K562 (cell line): ENCODE results near the gene PIM3. TPM values are rescaled to one million over a fixed set of nuclear protein-coding genes. Genes with fewer than 3 reads are reported as not detected.

Experiments
- CCAR2 ChIP-seq: fragments of 200-400 bp; formaldehyde crosslinking; IDR thresholded peaks from 2 replicates; pipeline ENCODE4 v1.6.1; 2017; ENCODE audit warnings: mild to moderate bottlenecking, low read depth, low read length
- DIDO1 ChIP-seq: fragments of 450-650 bp; IDR thresholded peaks from 2 replicates; pipeline ENCODE4 v1.6.1; 2016; ENCODE audit warnings: low read depth, missing biosample characterization, missing genetic modification characterization
- DPF2 ChIP-seq: fragments of 450-650 bp; IDR thresholded peaks from 2 replicates; pipeline ENCODE4 v1.6.1; 2016
- FOXJ2 ChIP-seq: fragments of 200-800 bp; sonication (Bioruptor generic); IDR thresholded peaks from 2 replicates; pipeline ENCODE4 v1.6.1; 2016; ENCODE audit warnings: missing genetic modification characterization, missing compliant biosample characterization
- HNRNPH1 ChIP-seq: fragments of 200-400 bp; formaldehyde crosslinking; optimal IDR thresholded peaks from 2 replicates; pipeline ENCODE3; 2017; ENCODE audit warnings: low read depth, mild to moderate bottlenecking, low read length, moderate library complexity
- LEF1 ChIP-seq: fragments of 450-650 bp; IDR thresholded peaks from 2 replicates; pipeline ENCODE4 v1.6.1; 2016; ENCODE audit warnings: mild to moderate bottlenecking
- MYBL2 ChIP-seq, 2 experiments: fragments of 450-650 bp in 1 of 2; sonication (generic) in 1 of 2; formaldehyde crosslinking in 1 of 2; IDR thresholded peaks; 2 replicates each; pipeline versions ENCODE4 v1.6.1 to v1.8.1; 2017 to 2022; ENCODE audit warnings: borderline replicate concordance in 1 of 2, inconsistent platforms in 1 of 2, low read depth in 1 of 2, mild to moderate bottlenecking in 1 of 2, missing genetic modification reagents in 1 of 2, moderate library complexity in 1 of 2
- PHF20 ChIP-seq: fragments of 450-650 bp; IDR thresholded peaks from 2 replicates; pipeline ENCODE4 v1.6.1; 2018; ENCODE audit not compliant: partially characterized antibody
- RBM22 ChIP-seq: fragments of 200-400 bp; formaldehyde crosslinking; IDR thresholded peaks from 2 replicates; pipeline ENCODE4 v1.6.1; 2018; ENCODE audit warnings: low read length, low read depth; ENCODE audit not compliant: poor library complexity, severe bottlenecking
- RNF2 ChIP-seq: sonication (generic); IDR thresholded peaks from 2 replicates; pipeline ENCODE4 v1.6.1; 2016
- TAF1 ChIP-seq: IDR thresholded peaks from 2 replicates; pipeline ENCODE4 v1.6.1; 2011; ENCODE audit warnings: mild to moderate bottlenecking, low read length, moderate library complexity; ENCODE audit not compliant: insufficient read depth, control insufficient read depth, severe bottlenecking; ENCODE audit errors: extremely low read depth
- TCF3 ChIP-seq: sonication (generic); formaldehyde crosslinking; IDR thresholded peaks from 2 replicates; pipeline ENCODE4 v1.4.0; 2020; ENCODE audit warnings: mild to moderate bottlenecking, missing genetic modification reagents
- ZNF143 ChIP-seq: sonication (generic); formaldehyde crosslinking; IDR thresholded peaks from 2 replicates; pipeline ENCODE4 v1.9.0; 2022; ENCODE audit warnings: mild to moderate bottlenecking, missing genetic modification reagents
- ZNF778 ChIP-seq: fragments of 450-650 bp; formaldehyde crosslinking; IDR thresholded peaks from 2 replicates; pipeline ENCODE4 v1.4.0; 2020; ENCODE audit warnings: mild to moderate bottlenecking, moderate library complexity
- ZSCAN29 ChIP-seq: fragments of 450-650 bp; IDR thresholded peaks from 2 replicates; pipeline ENCODE4 v1.6.1; 2017
- polyA plus RNA-seq, 8 experiments: library from polyadenylated mRNA; depleted of rRNA in 4 of 8; stranded (reverse) in 5 of 8; unstranded in 3 of 8; fragments of >200 nt; fragmentation: Nextera tagmentation in 2 of 8; fragmentation: Illumina TruSeq in 1 of 8; extraction: Ambion mirVana in 2 of 8; extraction: Trizol in 1 of 8; gene quantifications; 2 replicates each; pipeline versions ENCODE4 v1.2.1 to v1.2.3, GENCODE V29; 2011 to 2014; ENCODE audit warnings: inconsistent platforms in 1 of 8, missing spikeins in 1 of 8
- total RNA-seq, 7 experiments: library from RNA; depleted of rRNA in 6 of 7; stranded (reverse); fragments of >200 nt in 6 of 7; fragmentation: Illumina TruSeq in 2 of 7; extraction: Trizol in 2 of 7; gene quantifications; 2 replicates each; pipeline versions ENCODE4 v1.2.1 to v1.2.3, GENCODE V29; 2011 to 2021; ENCODE audit warnings: low replicate concordance in 1 of 7
- TF ChIP-seq, protein P1 (sequence below): sonication (generic); formaldehyde crosslinking; IDR thresholded peaks from 2 replicates; pipeline ENCODE4 v1.8.0; 2022; ENCODE audit warnings: mild to moderate bottlenecking, missing genetic modification reagents
- TF ChIP-seq, protein P2 (sequence below): fragments of 250-450 bp; sonication (Bioruptor Pico); IDR thresholded peaks from 2 replicates; pipeline ENCODE4 v1.5.1; 2021; ENCODE audit warnings: mild to moderate bottlenecking
- TF ChIP-seq, protein P3 (sequence below): sonication (generic); formaldehyde crosslinking; IDR thresholded peaks from 2 replicates; pipeline ENCODE4 v1.8.0; 2022; ENCODE audit warnings: missing genetic modification reagents, mild to moderate bottlenecking, moderate library complexity, borderline replicate concordance
- TF ChIP-seq, protein P4 (sequence below): IDR thresholded peaks from 2 replicates; pipeline ENCODE4 v1.6.1; 2016; ENCODE audit warnings: missing genetic modification characterization, missing compliant biosample characterization

Gene PIM3
- total and polyA plus RNA-seq, 9 of the 15 experiments (the other 6 are each of a cell fraction or from before 2014, with no cell fraction given): 0.24 to 40.5 (median 5.3) TPM

DNA sequence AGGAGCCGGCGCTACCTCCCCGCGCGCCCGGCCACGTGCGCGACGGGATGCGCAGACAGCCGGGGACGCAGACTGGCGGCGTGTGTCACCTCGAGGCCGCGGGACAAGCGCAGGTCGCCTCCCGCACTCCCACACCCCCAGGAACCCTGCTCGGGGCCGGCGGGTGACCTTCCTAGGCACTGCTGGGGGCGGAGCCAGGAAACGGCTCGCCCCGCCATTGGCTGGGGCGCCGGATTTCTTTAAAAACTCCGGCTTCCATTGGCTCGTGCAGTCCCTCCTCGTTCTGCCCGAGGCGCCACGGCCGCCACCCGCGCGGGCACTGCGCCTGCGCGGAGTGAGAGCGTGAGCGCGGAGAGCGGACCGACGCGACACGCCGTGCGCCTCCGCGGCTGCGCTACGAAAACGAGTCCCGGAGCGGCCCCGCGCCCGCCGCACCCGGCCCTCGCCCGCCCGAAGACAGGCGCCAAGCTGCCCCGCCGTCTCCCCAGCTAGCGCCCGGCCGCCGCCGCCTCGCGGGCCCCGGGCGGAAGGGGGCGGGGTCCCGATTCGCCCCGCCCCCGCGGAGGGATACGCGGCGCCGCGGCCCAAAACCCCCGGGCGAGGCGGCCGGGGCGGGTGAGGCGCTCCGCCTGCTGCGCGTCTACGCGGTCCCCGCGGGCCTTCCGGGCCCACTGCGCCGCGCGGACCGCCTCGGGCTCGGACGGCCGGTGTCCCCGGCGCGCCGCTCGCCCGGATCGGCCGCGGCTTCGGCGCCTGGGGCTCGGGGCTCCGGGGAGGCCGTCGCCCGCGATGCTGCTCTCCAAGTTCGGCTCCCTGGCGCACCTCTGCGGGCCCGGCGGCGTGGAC is at the start of gene PIM3 (continued):
- TF ChIP-seq, protein P1, sequence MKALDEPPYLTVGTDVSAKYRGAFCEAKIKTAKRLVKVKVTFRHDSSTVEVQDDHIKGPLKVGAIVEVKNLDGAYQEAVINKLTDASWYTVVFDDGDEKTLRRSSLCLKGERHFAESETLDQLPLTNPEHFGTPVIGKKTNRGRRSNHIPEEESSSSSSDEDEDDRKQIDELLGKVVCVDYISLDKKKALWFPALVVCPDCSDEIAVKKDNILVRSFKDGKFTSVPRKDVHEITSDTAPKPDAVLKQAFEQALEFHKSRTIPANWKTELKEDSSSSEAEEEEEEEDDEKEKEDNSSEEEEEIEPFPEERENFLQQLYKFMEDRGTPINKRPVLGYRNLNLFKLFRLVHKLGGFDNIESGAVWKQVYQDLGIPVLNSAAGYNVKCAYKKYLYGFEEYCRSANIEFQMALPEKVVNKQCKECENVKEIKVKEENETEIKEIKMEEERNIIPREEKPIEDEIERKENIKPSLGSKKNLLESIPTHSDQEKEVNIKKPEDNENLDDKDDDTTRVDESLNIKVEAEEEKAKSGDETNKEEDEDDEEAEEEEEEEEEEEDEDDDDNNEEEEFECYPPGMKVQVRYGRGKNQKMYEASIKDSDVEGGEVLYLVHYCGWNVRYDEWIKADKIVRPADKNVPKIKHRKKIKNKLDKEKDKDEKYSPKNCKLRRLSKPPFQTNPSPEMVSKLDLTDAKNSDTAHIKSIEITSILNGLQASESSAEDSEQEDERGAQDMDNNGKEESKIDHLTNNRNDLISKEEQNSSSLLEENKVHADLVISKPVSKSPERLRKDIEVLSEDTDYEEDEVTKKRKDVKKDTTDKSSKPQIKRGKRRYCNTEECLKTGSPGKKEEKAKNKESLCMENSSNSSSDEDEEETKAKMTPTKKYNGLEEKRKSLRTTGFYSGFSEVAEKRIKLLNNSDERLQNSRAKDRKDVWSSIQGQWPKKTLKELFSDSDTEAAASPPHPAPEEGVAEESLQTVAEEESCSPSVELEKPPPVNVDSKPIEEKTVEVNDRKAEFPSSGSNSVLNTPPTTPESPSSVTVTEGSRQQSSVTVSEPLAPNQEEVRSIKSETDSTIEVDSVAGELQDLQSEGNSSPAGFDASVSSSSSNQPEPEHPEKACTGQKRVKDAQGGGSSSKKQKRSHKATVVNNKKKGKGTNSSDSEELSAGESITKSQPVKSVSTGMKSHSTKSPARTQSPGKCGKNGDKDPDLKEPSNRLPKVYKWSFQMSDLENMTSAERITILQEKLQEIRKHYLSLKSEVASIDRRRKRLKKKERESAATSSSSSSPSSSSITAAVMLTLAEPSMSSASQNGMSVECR (CRISPR knock-in tag): no peak; the same call in 1 of the 2 replicates
- no peak for TF ChIP-seq TCF3 (CRISPR knock-in tag)
- no peak for TF ChIP-seq CCAR2
- TF ChIP-seq RBM22: no peak
- TF ChIP-seq DPF2: no peak
- TF ChIP-seq ZSCAN29: peak; percentile 99; the same call in 1 of the 2 replicates
- no peak for TF ChIP-seq ZNF778 (CRISPR knock-in tag)
- TF ChIP-seq PHF20: no peak
- TF ChIP-seq MYBL2 (IDR thresholded peaks at IDR 0.05; ENCODE audit: low read depth): 0 out of 2 replicates have a peak, but pooled peaks have one; percentile 26
- TF ChIP-seq MYBL2 (CRISPR knock-in tag; IDR thresholded peaks at IDR 0.05; ENCODE audit: borderline replicate concordance): no peak
- TF ChIP-seq, protein P2, sequence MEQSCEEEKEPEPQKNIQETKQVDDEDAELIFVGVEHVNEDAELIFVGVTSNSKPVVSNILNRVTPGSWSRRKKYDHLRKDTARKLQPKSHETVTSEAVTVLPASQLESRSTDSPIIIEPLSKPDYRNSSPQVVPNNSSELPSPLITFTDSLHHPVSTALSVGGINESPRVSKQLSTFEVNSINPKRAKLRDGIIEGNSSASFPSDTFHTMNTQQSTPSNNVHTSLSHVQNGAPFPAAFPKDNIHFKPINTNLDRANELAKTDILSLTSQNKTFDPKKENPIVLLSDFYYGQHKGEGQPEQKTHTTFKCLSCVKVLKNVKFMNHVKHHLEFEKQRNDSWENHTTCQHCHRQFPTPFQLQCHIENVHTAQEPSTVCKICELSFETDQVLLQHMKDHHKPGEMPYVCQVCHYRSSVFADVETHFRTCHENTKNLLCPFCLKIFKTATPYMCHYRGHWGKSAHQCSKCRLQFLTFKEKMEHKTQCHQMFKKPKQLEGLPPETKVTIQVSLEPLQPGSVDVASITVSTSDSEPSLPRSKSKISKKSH: no peak
- TF ChIP-seq, protein P3, sequence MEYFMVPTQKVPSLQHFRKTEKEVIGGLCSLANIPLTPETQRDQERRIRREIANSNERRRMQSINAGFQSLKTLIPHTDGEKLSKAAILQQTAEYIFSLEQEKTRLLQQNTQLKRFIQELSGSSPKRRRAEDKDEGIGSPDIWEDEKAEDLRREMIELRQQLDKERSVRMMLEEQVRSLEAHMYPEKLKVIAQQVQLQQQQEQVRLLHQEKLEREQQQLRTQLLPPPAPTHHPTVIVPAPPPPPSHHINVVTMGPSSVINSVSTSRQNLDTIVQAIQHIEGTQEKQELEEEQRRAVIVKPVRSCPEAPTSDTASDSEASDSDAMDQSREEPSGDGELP: peak; percentile 58; the same call in 1 of the 2 replicates
- TF ChIP-seq FOXJ2 (tag): no peak
- no peak for TF ChIP-seq HNRNPH1
- TF ChIP-seq LEF1: no peak
- no peak for TF ChIP-seq ZNF143 (CRISPR knock-in tag)
- TF ChIP-seq, protein P4, sequence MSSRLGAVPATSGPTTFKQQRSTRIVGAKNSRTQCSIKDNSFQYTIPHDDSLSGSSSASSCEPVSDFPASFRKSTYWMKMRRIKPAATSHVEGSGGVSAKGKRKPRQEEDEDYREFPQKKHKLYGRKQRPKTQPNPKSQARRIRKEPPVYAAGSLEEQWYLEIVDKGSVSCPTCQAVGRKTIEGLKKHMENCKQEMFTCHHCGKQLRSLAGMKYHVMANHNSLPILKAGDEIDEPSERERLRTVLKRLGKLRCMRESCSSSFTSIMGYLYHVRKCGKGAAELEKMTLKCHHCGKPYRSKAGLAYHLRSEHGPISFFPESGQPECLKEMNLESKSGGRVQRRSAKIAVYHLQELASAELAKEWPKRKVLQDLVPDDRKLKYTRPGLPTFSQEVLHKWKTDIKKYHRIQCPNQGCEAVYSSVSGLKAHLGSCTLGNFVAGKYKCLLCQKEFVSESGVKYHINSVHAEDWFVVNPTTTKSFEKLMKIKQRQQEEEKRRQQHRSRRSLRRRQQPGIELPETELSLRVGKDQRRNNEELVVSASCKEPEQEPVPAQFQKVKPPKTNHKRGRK (tag): no peak
- no peak for TF ChIP-seq DIDO1 (tag)
- 0 out of 2 replicates have a peak, but pooled peaks have one; percentile 26 for TF ChIP-seq RNF2
- TF ChIP-seq TAF1: peak; percentile 80
